ENCODE data around the gene ABHD2. TPM values are rescaled to one million over a fixed set of nuclear protein-coding genes. Genes with fewer than 3 reads are reported as not detected.
"Not testable (repeated sequence)": the region's sequence is repeated elsewhere in the genome, so short reads cannot be mapped to it uniquely, and the experiment has no call there.

ABHD2 gene
- polyA plus RNA-seq, 3 donors, result 29.2 to 30.1 (median 29.6) TPM

DNA sequence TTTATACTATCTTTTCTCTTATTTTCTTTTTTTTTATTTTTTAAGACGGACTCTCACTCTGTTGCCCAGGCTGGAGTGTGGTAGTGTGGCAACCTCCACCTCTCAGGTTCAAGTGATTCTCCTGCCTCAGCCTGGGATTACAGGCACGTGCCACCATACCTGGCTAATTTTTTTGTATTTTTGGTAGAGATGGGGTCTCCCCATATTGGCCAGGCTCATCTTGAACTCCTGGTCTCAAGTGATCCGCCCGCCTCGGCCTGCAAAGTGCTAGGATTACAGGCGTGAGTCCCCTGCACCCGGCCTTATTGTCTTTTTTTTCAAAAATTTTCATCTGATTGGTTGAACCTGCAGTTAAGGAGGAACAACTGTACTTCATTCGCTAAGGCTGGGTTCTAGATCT lies 21.8 kb downstream of the ABHD2 start:
- DNase-seq (ENCODE audit: extremely low read depth in 1 of 11, low read depth in 9 of 11, low spot score in 4 of 11), result no peak

DNA sequence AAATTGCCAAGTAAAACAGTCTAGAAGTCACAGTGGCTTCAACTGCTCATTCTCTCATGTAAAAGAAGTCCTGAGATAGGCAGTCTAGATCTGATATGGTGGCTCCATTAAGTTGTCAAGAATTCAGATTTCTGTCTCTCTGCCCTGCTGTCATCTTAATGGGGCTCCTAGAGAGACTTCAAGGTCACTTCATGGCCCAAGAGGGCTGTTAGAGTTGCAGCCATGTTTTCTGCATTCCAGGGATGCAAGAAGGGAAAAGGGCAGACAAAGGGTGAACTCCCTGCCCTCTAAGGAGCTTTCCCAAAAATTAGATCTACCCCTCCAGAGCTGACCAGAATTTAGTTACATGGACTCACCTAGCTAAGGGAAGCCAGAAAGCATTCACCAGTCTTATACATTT lies 23.1 kb downstream of the ABHD2 start:
- DNase-seq (ENCODE audit: extremely low read depth in 1 of 11, low read depth in 9 of 11, low spot score in 4 of 11), result no peak

DNA sequence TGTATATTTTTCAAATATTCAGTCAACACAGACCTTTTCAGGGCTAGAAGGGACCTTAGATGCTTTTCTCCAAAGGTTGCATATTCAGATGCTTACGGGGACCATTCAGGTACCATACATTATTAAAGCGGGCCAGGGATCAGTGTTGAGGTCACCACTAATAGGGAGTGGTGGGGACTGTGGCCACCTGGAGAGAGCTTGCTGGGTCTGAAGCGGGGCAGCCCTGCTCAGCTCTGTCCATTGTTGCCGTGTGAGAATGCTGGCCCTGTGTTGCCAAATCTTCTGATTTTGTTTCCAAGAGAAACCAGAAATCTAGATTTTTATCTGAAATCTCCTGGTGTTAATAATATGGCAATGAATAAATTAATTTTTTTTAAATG lies 23.7 kb downstream of the ABHD2 start:
- DNase-seq (ENCODE audit: extremely low read depth in 1 of 11, low read depth in 9 of 11, low spot score in 4 of 11), result no peak

- no peak for DNase-seq (ENCODE audit: extremely low read depth in 1 of 11, low read depth in 9 of 11, low spot score in 4 of 11)
These were observed 24.2 kb downstream of the ABHD2 start for GRCh38 chr15:89112341-89112971.

- DNase-seq (ENCODE audit: extremely low read depth in 1 of 11, low read depth in 9 of 11, low spot score in 4 of 11), result no peak
These were observed 25.2 kb downstream of the ABHD2 start for GRCh38 chr15:89113296-89114024.

- DNase-seq (ENCODE audit: extremely low read depth in 1 of 11, low read depth in 9 of 11, low spot score in 4 of 11), result no peak
These were observed 26.7 kb downstream of the ABHD2 start for GRCh38 chr15:89114990-89115389.

GRCh38 chr15:89115547-89115946 lies 27.3 kb downstream of the ABHD2 start:
- DNase-seq (ENCODE audit: extremely low read depth in 1 of 11, low read depth in 9 of 11, low spot score in 4 of 11), result no peak

GRCh38 chr15:89116404-89116803 lies 28.1 kb downstream of the ABHD2 start:
- no peak for DNase-seq (ENCODE audit: extremely low read depth in 1 of 11, low read depth in 9 of 11, low spot score in 4 of 11)

DNA sequence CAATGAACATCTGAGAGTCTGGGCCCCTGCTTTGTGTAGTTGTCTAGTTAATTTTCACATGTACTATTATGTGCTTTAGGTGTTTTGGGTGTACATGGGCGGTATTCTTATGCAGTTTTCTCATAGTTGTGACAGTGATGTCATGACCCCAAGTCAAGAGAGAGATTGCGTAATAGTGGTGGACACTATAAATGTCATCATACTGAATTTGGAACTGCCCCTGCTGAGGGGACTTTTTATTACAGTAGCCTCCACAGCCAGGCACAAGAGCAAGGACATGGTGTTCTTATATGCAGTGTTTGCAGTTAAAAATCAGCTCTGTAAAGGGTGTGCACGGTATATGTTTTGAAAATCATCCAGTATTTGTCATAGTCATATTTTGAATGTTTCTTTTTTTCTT lies 29.5 kb downstream of the ABHD2 start:
- no peak for DNase-seq (ENCODE audit: extremely low read depth in 1 of 11, low read depth in 9 of 11, low spot score in 4 of 11)

DNA sequence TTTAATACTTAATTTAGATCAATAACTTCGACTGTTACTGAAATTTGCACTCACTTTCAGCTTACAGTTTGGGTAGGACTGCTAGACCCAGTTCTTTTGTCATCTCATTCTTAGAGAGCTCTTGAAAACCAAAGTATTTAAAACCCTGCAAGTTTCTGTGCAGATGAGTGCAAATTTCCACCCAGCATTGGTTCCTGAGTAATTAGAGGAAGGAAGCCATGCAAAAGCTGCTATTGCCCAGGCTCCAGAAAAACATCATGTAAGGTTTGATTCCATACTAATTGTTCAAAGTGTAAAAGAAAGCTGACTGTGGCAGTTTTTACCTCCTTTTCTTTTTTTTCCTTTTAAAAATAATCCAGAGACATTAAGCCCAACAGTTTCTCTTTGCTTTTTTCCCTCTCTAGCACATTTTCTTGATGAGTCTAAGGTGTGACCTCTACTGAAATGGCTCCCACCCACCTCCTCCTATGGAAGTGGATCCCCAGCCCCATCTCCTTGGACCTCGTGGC lies 30.3 kb downstream of the ABHD2 start:
- no peak for DNase-seq (ENCODE audit: extremely low read depth in 1 of 11, low read depth in 9 of 11, low spot score in 4 of 11)

- DNase-seq (ENCODE audit: extremely low read depth in 1 of 11, low read depth in 9 of 11, low spot score in 4 of 11), result no peak
These were observed 31.5 kb downstream of the ABHD2 start for GRCh38 chr15:89119489-89120478.

DNA sequence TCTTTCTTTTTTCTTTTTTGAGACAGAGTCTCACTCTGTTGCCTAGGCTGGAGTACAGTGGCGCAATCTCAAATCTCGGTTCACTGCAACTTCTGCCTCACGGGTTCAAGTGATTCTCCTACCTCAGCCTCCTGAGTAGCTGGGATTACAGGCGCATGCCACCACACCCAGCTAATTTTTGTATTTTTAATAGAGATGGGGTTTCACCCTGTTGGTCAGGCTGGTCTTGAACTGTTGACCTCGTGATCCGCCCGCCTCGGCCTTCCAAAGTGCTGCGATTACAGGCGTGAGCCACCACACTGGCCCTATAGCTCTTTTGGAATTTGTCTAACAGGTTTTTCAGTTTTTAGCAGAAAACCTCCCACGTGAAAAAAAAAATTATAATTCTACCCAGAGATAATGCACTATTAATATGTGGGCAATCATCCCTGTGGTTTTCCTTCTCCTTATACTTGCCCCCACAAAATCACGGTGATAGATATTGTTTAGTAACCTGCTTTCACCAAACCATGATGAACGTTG lies 32.3 kb downstream of the ABHD2 start:
- DNase-seq (ENCODE audit: extremely low read depth in 1 of 11, low read depth in 9 of 11, low spot score in 4 of 11), result not testable (repeated sequence)

DNA sequence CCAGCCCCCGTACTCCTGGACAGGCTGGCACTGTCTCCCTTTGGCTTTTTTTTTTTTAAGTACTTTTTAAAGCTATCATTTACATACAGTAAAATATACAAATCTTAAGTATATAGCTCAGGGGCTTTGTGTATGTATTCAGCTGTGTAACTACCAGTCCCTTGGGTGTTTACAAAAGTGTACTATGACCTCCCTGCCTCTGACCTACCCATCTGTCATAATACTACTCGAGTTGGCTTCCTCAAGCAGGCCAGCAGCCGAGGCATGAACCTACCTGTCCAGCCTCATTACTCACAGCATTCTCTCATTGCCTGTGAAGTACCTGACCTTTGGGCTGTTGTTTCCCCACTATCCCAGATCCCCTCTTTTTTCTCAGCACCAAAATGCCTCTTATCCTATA lies 33.2 kb downstream of the ABHD2 start:
- DNase-seq (ENCODE audit: extremely low read depth in 1 of 11, low read depth in 9 of 11, low spot score in 4 of 11), result no peak

DNA sequence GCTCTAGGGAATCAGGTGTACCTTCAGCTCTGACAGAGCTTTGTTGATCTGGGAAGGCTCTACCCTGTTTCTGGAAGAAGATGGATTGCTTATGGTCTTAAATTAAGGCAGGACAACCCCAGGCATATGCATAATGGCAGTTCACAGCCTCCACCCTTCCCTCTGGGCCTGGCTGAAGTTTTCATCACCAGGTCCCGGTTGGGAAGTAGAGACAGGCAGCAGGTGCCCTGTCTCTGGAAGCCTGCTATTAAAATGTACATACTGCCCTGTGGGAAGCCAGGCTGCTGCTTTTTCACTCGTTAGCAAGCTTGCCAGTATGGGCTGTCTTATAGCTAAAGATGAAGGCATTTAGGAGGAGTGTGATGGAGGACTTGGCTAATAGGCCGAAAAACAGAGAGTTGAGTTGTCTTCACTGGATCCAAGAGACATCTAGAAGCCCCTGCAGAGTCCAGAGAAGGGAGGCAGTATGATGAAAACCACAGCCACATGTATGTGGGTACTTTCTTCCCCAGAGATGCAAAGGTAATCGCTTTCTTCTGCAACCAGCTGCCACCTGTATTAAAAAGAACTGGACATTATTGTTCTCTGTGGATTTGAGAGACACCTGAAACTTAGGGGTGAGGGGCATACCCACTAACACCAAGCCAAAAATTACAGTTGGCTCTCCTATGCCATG lies 34.4 kb downstream of the ABHD2 start:
- no peak for DNase-seq (ENCODE audit: extremely low read depth in 1 of 11, low read depth in 9 of 11, low spot score in 4 of 11)

DNA sequence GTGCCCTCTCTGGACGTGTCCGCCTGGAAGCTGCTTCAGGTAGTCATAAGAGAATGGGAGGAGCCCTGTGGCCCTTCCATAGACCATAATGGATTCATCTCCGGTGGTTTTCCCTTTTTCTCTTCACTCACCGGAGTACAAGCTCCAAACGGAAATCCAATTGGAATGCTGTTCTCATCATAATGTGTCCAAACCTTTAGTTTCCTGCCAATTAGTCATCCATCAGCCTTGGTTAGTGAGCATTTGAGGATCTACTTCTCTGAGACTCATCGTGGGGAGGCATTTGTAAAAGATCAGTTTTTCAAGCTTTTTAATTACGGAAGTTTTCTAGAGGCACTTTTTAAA lies 34.9 kb downstream of the ABHD2 start:
- DNase-seq (ENCODE audit: extremely low read depth in 1 of 11, low read depth in 9 of 11, low spot score in 4 of 11), result no peak

DNA sequence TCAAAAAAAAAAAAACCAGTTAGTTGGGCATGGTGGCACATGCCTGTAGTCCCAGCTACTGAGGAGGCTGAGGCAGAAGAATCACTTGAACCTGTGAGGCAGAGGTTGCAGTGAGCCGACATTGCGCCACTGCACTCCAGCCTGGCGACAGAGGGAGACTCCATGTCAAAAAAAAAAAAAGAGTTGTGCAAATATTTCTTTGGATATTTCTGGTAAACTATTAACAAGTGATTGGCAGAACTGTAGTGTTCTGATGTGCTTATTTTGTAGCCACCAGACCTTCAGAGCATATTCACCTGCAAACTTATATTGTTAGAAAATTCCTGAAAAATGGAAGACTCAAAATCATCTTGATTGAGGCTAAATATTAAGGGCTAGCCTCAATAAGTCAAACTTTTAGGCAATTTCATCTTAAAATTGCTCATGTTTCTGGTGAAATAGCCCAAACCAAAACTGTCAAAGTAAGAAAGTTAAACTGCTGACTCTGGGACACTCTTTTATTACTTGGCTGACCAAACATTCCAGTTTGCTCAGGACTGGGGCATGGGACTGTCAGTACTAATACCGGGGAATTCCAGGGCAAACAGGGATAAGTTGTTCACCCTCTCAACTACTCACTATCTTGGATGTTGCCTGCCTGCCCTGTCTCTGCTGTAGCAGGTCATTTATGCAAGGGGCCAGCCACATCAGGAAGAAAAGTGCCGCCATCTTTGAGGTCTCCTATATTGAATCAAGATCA lies 37.0 kb downstream of the ABHD2 start:
- no peak for DNase-seq (ENCODE audit: extremely low read depth in 1 of 11, low read depth in 9 of 11, low spot score in 4 of 11)

GRCh38 chr15:89126009-89126408 lies 37.8 kb downstream of the ABHD2 start:
- DNase-seq (ENCODE audit: extremely low read depth in 1 of 11, low read depth in 9 of 11, low spot score in 4 of 11), result no peak

DNA sequence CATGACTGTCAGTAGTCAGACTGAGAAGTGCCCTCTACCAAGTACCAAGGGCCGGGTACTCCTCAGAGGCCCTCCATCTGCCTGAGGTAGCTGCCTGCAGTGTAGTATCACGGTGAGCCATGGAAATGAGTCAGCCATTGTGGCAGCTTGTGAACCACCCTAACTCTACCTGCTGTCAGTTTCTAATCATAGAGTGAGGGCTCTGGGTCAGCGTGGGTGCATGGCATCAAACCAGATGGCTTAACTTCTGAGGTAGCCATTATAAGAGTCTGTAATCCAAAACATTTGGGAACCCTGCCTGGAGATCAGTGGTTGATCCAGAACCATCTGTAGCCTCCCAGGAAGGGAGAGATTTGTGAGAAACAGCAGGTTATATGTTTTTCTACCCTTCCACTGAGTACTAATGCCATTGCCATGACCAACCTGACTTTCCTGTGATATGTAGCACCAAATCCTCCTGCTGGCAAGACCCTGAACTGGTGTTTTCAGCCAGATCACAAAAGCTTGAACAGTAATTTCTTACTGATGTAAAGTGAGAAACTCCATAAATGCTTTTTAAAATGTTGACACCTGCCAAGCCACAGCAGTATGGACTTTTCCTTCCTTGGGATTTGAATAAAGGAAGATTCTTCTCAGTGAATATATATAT lies 38.9 kb downstream of the ABHD2 start:
- no peak for DNase-seq (ENCODE audit: extremely low read depth in 1 of 11, low read depth in 9 of 11, low spot score in 4 of 11)

Data from renal cortex interstitium (tissue), 11 donors.